Activated CD8-positive, alpha-beta memory T cell treated with anti-CD3 and anti-CD28 coated beads for 24 hours (primary cell): ENCODE measurements around the gene DHRS2.
"Not testable (repeated sequence)": the region's sequence is repeated elsewhere in the genome, so short reads cannot be mapped to it uniquely, and the experiment has no call there.

Source experiments
- DNase-seq: peaks from one replicate; pipeline ENCODE4 v3.0.0-alpha.2; 2020

The DHRS2 gene

GRCh38 chr14:23633160-23633701 is 2.9 kb upstream of the DHRS2 start:
- DNase-seq, result no peak

GRCh38 chr14:23634698-23635412 is 1.3 kb upstream of the DHRS2 start:
- DNase-seq, result not testable (repeated sequence)

GRCh38 chr14:23637312-23637654 is 1.1 kb downstream of the DHRS2 start:
- DNase-seq, result not testable (repeated sequence)

GRCh38 chr14:23637655-23638413 is 1.7 kb downstream of the DHRS2 start:
- not testable (repeated sequence) for DNase-seq

GRCh38 chr14:23638414-23639047 is 2.4 kb downstream of the DHRS2 start:
- DNase-seq, result no peak

GRCh38 chr14:23639048-23639890 is 3.1 kb downstream of the DHRS2 start:
- no peak for DNase-seq

- no peak for DNase-seq
Observed at GRCh38 chr14:23639891-23640523, 3.8 kb downstream of the DHRS2 start.

GRCh38 chr14:23640524-23641141 is 4.5 kb downstream of the DHRS2 start:
- no peak for DNase-seq

GRCh38 chr14:23641180-23641914 is 5.2 kb downstream of the DHRS2 start:
- DNase-seq, result no peak

GRCh38 chr14:23641915-23642588 is 5.9 kb downstream of the DHRS2 start:
- no peak for DNase-seq

GRCh38 chr14:23643533-23644194 is 7.5 kb downstream of the DHRS2 start:
- DNase-seq, result no peak

- DNase-seq, result no peak
Observed at GRCh38 chr14:23644195-23644918, 8.2 kb downstream of the DHRS2 start.

GRCh38 chr14:23644919-23645336 is 8.8 kb downstream of the DHRS2 start:
- no peak for DNase-seq

GRCh38 chr14:23645504-23645811 is 9.3 kb downstream of the DHRS2 start:
- no peak for DNase-seq

- DNase-seq, result no peak
Observed at GRCh38 chr14:23645812-23646647, 9.9 kb downstream of the DHRS2 start.

GRCh38 chr14:23646648-23647549 is 10.7 kb downstream of the DHRS2 start:
- no peak for DNase-seq

GRCh38 chr14:23647619-23648018 is 11.5 kb downstream of the DHRS2 start:
- no peak for DNase-seq
